ENCODE data around the gene NAT14. TPM values are rescaled to one million over a fixed set of nuclear protein-coding genes. Genes with fewer than 3 reads are reported as not detected.

Gene NAT14
- polyA plus RNA-seq, 1 of the 3 experiments (the other 2 are of a cell fraction): 89.9 TPM

GRCh38 chr19:55440411-55441105 lies 44.4 kb upstream of the NAT14 start (continued):
- TF ChIP-seq JUND (IDR thresholded peaks at IDR 0.05): no peak
- TF ChIP-seq USF1 (IDR thresholded peaks at IDR 0.05; ENCODE audit: borderline replicate concordance, low read depth): no peak
- no peak for TF ChIP-seq USF2 (IDR thresholded peaks at IDR 0.05; ENCODE audit: borderline replicate concordance, low read depth, low read length)

- peaks cover 51% of the 10 kb centered on the region for H3K27me3 ChIP-seq (ENCODE audit: insufficient read depth)
- H3K9me2 ChIP-seq: no peaks in the 10 kb centered on the region
- H3K4me1 ChIP-seq (ENCODE audit: control insufficient read depth in 1 of 2, insufficient read depth in 2 of 2, low read depth in 1 of 2, low read length in 1 of 2): peaks cover 0 to 6% of the 10 kb centered on the region in 2 experiments; a peak in 1 of 4 replicates
- TF ChIP-seq IRF3 (IDR thresholded peaks at IDR 0.05; ENCODE audit: low read depth, low read length) (no peak), REST (IDR thresholded peaks at IDR 0.05; ENCODE audit: low read depth, low read length) (no peak), GATA2 (CRISPR knock-in tag; IDR thresholded peaks at IDR 0.05) (no peak), POLR2AphosphoS5 (IDR thresholded peaks at IDR 0.05; ENCODE audit: low read depth, low read length) (no peak), NRF1 (IDR thresholded peaks at IDR 0.05; ENCODE audit: low read depth, low read length) (no peak), TEAD4 (IDR thresholded peaks at IDR 0.05; ENCODE audit: borderline replicate concordance, insufficient read depth) (no peak), JUND (IDR thresholded peaks at IDR 0.05) (no peak), ZBTB33 (IDR thresholded peaks at IDR 0.05; ENCODE audit: borderline replicate concordance, low read depth) (no peak), RAD21 (IDR thresholded peaks at IDR 0.05; ENCODE audit: low read length) (no peak), YY1 (IDR thresholded peaks at IDR 0.05; ENCODE audit: low read depth) (no peak), MAX (IDR thresholded peaks at IDR 0.05; ENCODE audit: low read depth) (no peak), FOXM1 (IDR thresholded peaks at IDR 0.05; ENCODE audit: low read depth) (no peak), FOXJ3 (CRISPR knock-in tag; IDR thresholded peaks at IDR 0.05) (no peak), TCF12 (IDR thresholded peaks at IDR 0.05) (no peak), SIN3A (IDR thresholded peaks at IDR 0.05; ENCODE audit: borderline replicate concordance, low read depth, low read length) (no peak), ELF1 (IDR thresholded peaks at IDR 0.05) (no peak), MEF2A (IDR thresholded peaks at IDR 0.05; ENCODE audit: borderline replicate concordance, low read depth) (no peak)
- DNase-seq: no peak
- no peak overlapping the region for H3K27ac ChIP-seq (ENCODE audit: low read depth in 2 of 2, low read length in 1 of 2)
- ChIA-PET CTCF (interaction anchor here (0.6 to 2.3 kb wide), 6 partner anchors 22 to 63 kb away, joined by 3 to 9 read pairs (median 4); no protein-coding TSS in a partner anchor), POLR2A (no interaction called here)
- WGBS (ENCODE audit: low lambda C conversion rate): 39% methylated on average over 21 of the region's 21 CpGs
- H4K20me1 ChIP-seq (ENCODE audit: insufficient read depth): no peaks in the 10 kb centered on the region
- no peak overlapping the region for H2AFZ ChIP-seq (ENCODE audit: low read depth)
- H3K79me2 ChIP-seq (ENCODE audit: insufficient read depth): no peaks in the 10 kb centered on the region
- H3K9ac ChIP-seq: no peak overlapping the region
- H3K4me3 ChIP-seq (ENCODE audit: low read depth in 2 of 2, low read length in 1 of 2): no peak overlapping the region; a peak in 1 of 4 replicates
- no peaks in the 10 kb centered on the region for H3K36me3 ChIP-seq (replicated peaks in 1 of 2; ENCODE audit: control insufficient read depth in 1 of 2, insufficient read depth in 2 of 2, low read length in 1 of 2)
- H3F3A ChIP-seq (replicated peaks; ENCODE audit: insufficient read depth): no peaks in the 10 kb centered on the region
- no peaks in the 10 kb centered on the region for H3K9me3 ChIP-seq
- no peak overlapping the region for H3K4me2 ChIP-seq
These were observed 43.7 kb upstream of the NAT14 start for GRCh38 chr19:55441319-55441691.

Measured in SK-N-SH (cell line).